GF-D8 (cell line): ENCODE measurements around the gene HAVCR1.
"Not testable (repeated sequence)": the region's sequence is repeated elsewhere in the genome, so short reads cannot be mapped to it uniquely, and the experiment has no call there.

Experiments
- DNase-seq: peaks from one replicate; lab custom pipeline; 2025; lab: John Stamatoyannopoulos, UW

HAVCR1 gene

DNA sequence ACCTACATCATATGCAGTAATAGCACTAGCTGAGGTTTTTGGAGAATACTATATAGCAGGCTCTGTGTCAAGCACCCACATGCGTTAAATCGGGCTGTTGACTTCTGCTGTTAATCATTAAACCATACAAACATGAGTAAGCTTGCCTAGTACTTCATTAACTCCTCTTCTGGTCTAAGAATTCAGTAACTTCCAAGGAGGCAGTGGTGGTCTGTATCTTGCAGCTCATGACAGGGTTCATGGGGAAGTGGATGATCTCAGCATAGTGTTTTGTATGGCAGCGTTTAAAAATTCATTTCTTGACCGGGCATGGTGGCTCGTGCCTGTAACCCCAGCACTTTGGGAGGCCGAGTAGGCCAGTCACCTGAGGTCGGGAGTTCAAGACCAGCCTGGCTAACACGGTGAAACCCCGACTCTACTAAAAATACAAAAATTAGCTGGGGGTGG lies at the start of gene HAVCR1:
Gene HAVCR1 (minus strand): TSS at position 24 of the 447 bp plus-strand sequence. CDS start 1,173 bp downstream, outside the sequence.
- no peak for DNase-seq

DNA sequence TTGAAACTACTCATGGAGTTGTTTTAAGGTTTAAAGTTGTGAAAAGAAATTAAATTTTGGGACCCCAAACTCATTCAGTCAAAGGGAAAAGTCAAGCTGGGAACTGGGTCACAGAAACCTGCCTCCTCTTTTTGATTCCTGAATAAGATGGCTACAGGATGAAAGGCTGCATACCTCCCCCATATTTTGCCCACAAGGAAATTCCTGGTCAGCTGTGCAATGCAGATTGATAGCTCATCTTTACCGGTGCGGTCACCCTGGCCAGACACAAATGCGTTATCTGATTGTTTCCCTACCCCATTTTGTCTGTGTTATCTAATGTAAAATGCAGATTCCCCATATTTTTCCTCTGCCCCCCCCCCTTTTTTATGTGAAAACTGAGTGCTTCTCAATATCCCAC lies 48.6 kb upstream of the HAVCR1 start:
- no peak for DNase-seq

- no peak for DNase-seq
Measured at GRCh38 chr5:157106630-157107461, 47.9 kb upstream of the HAVCR1 start.

DNA sequence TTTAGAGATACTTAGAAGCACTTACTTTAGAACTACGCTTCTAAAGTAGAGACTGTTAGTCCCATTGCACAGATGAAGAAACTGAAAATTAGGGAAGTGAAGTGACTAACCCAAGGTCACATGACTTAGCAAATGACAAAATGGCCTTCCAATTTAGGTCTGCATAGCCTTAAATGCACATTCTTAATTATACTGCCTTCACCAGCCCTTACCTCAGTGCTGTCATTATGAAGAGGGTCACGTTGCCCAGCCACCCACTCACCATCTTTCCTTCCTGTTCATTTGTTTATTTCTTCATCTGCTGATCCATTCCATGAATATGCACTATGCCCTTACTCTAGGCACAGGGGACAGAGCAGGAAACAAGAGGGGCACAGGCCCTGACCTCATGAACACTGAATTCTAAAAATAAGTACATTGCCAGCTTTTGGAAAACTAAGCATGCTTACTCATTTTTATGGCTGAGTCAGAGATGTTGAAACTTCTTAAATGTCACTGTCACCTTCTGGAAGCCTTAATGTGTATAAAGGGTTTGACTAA lies 41.3 kb upstream of the HAVCR1 start:
- DNase-seq: no peak

GRCh38 chr5:157088342-157088990 lies 29.6 kb upstream of the HAVCR1 start:
- DNase-seq: no peak

DNA sequence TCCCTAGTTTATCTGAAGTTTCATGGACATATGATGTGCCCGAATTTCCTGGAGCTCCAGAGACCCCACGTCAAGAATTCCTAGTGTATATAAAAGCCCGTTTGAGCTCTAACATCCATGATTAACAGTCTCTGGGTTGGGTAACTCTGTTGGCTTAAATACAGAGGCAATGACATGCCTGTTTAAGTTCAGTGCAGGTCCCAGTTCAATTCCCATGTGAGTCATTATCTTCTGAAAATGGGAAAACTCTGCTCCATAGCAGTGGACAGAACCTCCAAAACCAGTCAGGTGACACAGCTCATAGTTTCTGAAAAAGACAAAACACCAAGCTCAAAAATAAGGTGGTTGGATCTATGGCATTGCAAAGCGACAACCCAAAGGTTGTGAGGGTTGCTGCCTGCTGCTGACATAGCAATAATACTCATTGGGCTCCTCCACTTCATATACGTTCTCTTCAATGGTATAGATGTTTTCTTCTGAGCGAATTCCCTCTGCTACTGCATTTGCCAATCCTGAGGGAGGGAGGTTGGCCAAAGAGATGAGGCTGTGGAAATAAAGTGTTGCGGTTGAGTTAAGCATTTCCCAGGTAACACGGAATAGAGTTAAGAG lies 27.9 kb upstream of the HAVCR1 start:
- no peak for DNase-seq

DNA sequence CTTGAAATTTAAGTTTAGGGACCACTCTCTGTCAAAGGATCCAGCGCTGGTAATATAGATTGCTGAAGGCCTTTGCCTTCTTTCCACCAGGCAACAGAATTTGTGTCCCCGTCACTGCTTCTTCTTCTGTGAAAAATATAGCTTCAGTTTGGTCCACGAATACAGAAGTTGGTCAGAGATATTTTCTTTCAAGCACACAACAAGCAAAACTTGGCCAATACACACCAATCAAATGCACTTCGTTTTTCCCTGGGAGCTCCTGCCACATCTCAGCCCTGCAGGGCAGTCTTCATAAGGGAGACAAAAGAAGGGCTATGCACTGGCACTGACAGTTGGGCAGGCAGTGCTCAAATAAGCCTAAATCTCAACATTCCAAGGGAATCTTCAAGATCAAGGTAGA lies 27.0 kb upstream of the HAVCR1 start:
- DNase-seq: no peak

DNA sequence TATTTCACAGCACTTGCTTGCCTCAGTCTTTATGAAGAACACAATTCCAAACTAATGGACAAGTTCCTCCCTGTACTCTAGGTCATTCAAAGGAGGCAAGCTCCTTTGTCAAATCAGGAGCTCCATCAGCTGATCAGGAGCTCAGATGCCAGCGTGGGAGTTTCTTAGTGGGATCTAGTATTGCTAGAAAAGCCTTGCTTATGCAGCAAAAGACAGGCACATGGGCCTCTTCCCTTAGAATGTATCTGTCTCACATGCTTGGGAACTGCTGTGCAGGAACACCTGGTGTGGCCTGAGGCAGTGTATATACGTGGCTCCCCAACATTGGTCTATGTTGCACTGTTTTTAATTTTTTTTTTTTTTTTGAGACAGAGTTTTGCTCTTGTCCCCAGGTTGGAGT lies 21.4 kb upstream of the HAVCR1 start:
- DNase-seq: no peak

DNA sequence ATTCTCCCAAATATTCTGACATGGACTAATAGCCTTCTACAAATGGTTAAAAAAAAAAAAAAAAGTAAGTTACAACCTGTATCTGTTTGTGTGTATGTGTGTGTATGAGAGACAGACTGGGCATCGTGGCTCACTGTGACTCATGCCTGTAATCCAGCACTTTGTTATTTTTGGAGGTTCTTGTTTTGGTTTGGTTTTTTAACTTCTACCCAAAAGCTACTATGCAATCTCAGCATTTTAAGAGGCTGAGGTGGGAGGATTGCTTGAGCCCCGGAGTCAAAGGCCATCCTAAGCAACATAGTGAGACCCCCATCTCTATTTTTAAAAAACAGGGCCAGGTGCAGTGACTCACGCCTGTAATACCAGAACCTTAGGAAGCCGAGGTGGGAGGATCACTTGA lies 17.6 kb upstream of the HAVCR1 start:
- DNase-seq: no peak

- DNase-seq: no peak
Measured at GRCh38 chr5:157072508-157072907, 13.6 kb upstream of the HAVCR1 start.

DNA sequence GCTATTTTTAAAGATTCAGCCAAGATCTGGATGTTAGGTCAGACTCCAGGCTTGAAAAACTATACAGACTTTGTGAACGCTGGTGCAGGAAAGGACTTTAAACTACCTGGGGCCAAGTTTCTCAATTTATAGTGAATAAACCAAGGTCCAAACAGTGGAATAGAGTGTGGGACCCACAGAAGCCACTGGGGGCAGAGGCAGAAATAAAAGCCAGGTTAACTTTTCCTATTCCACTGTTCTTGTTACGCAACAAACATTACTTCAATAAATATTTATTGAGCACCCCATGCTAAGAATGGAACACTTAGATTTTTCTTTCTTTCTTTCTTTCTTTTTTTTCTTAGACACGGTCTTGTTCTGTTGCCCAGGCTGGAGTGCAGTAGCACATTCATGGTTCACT lies 11.0 kb upstream of the HAVCR1 start:
- no peak for DNase-seq

- DNase-seq: no peak
Measured at GRCh38 chr5:157068785-157069184, 9.9 kb upstream of the HAVCR1 start.

DNA sequence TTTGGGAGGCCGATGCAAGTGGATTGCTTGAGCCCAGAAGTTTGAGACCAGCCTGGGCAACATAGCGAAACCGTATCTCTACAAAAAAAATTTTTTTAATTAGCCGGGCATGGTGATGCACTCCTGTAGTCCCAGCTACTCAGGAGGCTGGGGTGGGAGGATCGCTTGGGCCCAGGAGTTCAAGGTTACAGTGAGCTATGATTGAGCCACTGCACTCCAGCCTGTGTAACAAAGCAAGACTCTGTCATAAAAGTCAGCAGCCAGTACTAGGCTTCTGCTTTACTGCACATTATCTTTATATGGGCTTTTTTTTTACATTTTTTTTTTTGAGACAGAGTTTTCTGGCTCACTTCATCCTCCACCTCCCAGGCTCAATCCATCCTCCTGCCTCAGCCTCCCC lies 9.4 kb upstream of the HAVCR1 start:
- DNase-seq: no peak

DNA sequence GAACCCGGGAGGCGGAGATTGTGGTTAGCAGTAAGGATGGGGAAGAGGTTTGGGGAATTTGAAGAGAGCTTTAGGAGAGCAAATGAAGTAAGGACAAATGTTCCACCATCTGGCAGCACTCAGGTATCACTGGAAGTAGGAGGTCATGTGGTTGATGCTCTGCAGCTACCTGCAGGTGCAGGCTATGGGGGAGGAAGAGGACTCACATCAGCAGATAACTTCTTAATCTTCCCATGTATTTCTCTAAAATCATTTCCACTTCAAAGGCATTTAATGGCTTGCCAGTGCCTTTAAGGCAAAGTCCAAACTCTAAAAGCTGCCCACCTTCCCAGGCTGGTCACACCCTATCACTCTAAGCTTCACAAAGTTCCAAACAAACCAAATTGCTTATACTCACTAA lies 8.1 kb upstream of the HAVCR1 start:
- DNase-seq: no peak

DNA sequence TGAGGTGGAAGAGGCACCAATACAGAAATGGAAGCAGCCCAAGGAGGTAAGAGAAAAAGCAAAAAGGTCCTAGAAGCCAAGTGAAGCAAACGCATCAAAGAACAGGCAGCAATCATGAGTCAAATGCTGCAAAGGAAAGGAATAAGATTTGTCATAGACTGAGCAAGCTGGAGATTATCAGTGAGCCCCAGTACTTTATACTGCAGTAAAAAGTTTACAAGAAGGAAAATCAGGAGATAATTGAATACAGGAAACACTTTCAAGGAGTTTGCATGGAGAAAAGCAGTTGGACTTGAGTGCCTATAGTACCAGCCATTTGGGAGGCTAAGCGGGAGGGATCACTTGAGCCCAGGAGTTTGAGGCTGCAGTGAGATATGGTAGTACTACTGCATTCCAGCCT lies 7.2 kb upstream of the HAVCR1 start:
- no peak for DNase-seq

DNA sequence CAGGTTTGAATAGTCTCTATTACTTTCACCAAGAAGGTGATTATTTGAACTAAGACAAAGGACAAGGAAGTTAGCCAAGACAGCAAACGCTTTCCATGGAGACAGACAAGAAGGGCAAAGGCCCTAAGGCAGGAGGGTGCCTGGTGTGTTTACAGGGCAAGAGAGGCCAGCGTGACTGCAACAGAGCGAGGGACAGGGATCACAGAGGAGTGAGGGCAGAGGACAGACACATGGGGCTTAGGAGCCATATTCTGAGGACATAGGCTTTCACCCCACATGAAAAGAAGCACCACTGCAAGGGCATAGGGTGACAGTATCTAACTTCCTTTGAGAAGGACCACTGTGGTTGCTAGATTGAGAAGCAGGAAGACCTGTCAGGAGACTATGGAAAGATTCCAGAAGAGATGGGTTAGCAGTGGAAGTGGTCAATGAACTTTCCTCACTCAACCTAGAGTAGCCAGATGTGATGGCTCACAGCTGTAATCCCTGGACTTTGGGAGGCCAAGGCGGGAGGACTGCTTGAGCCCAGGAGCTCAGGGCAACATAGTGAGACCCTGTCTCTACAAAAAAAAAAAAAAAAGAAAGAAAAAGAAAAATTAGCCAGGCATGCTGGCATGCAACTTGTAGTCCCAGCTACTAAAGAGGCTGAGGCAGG lies 5.0 kb upstream of the HAVCR1 start:
- no peak for DNase-seq

DNA sequence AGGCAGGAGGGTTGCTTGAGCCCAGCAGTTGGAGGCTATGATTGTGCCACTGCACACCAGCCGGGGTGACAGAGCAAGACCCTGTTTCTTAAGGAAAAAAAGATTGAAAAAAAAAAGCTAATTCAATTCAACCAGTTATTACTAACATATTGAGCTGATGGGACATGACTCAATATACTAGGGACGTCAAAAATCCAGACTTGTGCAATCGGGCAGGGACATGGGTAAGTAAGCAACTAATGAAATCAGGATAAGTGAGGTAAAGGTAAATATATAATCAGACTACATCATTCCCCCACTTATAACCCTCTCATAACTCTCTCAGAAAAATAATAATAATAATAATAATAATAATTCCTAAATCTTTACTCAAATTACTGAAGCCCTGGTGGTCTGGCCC lies 975 bp upstream of the HAVCR1 start:
- no peak for DNase-seq

GRCh38 chr5:157057459-157058370 lies 1.2 kb downstream of the HAVCR1 start:
- DNase-seq: no peak

GRCh38 chr5:157056848-157057247 lies 2.1 kb downstream of the HAVCR1 start:
- not testable (repeated sequence) for DNase-seq

DNA sequence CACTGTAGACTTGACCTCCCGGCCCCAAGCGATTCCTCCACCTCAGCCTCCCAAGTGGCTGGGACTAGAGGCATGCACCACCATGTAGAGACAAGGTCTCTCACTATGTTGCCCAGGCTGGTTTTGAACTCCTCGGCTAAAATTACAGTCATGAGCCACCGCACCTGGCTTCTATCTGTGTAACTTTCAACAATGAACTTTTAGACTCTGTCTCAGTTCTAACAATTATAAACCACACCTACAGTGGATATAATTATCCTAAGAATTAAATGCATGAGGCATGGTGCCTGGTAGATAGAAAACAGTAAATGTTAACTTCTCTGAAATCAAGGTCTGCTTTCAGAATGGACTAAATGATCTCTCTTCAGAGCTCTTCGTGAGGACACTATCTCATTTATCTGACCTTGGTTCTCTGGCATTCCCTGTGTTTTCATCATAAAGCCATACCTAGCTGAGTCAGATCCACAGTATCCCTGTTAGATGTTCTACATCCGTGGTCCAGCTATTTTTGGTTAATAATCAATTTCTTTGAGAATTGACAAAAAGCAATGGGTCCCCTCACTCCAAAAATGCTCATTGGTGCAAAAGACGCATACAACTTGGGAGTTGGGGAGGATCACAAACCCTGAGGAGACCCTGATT lies 7.2 kb downstream of the HAVCR1 start:
- no peak for DNase-seq

GRCh38 chr5:157050050-157050449 lies 8.9 kb downstream of the HAVCR1 start:
- DNase-seq: no peak
